OCI-LY7 (cell line): ENCODE data around the gene MANSC1.

Experiments used
- EZH2phosphoT487 ChIP-seq: fragments of 200-600 bp; sonication (generic); IDR thresholded peaks from 2 replicates; pipeline ENCODE4 v1.6.1; 2018; ENCODE audit warnings: low read depth, borderline replicate concordance, mild to moderate bottlenecking, mixed run types, antibody characterized with exemption, low read length, moderate library complexity, mixed read lengths
- TF ChIP-seq, protein P1 (sequence below): fragments of 200-600 bp; sonication (generic); conservative IDR thresholded peaks from 2 replicates; pipeline ENCODE4 v1.5.1; 2014; ENCODE audit warnings: mild to moderate bottlenecking, antibody characterized with exemption, low read length, moderate library complexity, mixed read lengths

DNA sequence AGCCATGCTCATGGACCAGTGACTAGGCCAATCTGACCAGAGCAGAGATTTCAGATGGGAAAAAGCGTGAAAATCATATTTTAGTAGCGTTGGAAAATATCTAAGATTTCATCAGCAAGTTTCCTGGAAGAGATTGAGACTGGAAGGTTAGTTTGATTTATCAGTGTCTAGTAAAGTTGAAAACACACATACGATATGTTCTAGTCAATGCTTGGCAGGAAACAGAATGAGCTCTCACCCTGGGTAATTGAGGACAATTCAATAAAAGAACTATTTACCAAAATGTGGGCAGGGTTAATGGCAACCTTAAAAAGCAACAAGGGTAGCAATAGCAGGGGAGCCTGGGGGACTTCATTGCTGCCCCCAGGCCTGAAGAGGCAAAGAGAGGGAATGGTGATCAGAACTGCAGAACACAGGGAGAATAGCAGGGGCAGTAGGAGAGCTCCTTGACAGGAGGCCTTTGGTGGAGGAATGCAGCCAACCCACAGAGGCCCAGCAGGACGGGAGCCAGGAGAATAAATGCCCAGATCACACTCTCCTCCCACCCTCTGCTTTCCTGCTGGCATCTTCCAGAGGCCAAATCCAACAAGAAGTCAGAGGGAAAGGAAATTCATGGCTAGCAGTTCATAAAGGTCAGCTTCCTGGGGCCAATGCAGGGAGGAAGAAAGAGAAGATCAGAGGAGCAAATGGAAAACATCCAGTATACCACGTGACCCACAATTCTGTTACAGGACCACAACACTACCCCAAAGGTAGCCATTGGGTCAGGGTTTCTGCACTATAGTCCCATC is 55.6 kb downstream of the MANSC1 start:
- TF ChIP-seq, protein P1, sequence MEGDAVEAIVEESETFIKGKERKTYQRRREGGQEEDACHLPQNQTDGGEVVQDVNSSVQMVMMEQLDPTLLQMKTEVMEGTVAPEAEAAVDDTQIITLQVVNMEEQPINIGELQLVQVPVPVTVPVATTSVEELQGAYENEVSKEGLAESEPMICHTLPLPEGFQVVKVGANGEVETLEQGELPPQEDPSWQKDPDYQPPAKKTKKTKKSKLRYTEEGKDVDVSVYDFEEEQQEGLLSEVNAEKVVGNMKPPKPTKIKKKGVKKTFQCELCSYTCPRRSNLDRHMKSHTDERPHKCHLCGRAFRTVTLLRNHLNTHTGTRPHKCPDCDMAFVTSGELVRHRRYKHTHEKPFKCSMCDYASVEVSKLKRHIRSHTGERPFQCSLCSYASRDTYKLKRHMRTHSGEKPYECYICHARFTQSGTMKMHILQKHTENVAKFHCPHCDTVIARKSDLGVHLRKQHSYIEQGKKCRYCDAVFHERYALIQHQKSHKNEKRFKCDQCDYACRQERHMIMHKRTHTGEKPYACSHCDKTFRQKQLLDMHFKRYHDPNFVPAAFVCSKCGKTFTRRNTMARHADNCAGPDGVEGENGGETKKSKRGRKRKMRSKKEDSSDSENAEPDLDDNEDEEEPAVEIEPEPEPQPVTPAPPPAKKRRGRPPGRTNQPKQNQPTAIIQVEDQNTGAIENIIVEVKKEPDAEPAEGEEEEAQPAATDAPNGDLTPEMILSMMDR = no peak
- no peak for TF ChIP-seq EZH2phosphoT487
